Duodenal mucosa (tissue), 2 donors: ENCODE results near the gene SASH1.

Source experiments
- H3K27ac ChIP-seq: one replicate; pipeline ENCODE4 v1.7.0; 2013; ENCODE audit warnings: low read depth, low read length
- H3K27me3 ChIP-seq, 2 donors: one replicate each; pipeline ENCODE4 v1.7.0; 2013; ENCODE audit warnings: low read length in 2 of 2, control low read depth in 1 of 2; ENCODE audit not compliant: insufficient read depth in 2 of 2, control insufficient read depth in 1 of 2
- H3K36me3 ChIP-seq, 2 donors: one replicate each; pipeline ENCODE4 v1.7.0; 2013; ENCODE audit warnings: low read length in 2 of 2, control low read depth in 1 of 2; ENCODE audit not compliant: insufficient read depth in 2 of 2, control insufficient read depth in 1 of 2
- H3K4me1 ChIP-seq, 2 donors: one replicate each; pipeline ENCODE4 v1.7.0; 2013; ENCODE audit warnings: low read length in 2 of 2, control low read depth in 1 of 2; ENCODE audit not compliant: insufficient read depth in 2 of 2, control insufficient read depth in 1 of 2
- H3K4me3 ChIP-seq, 2 donors: one replicate each; pipeline ENCODE4 v1.7.0; 2013; ENCODE audit warnings: low read length in 2 of 2, low read depth in 1 of 2
- H3K9ac ChIP-seq, 2 donors: one replicate each; pipeline ENCODE4 v1.7.0; 2013; ENCODE audit warnings: low read length in 2 of 2, low read depth in 1 of 2
- H3K9me3 ChIP-seq, 2 donors: one replicate each; pipeline ENCODE4 v1.7.0; 2013; ENCODE audit warnings: low read length in 2 of 2, control low read depth in 1 of 2; ENCODE audit not compliant: control insufficient read depth in 1 of 2

SASH1 gene

GRCh38 chr6:148525453-148525852, 182.8 kb downstream of the SASH1 start:
- H3K9me3 ChIP-seq, result no peaks in the 10 kb centered on the region
- no peak overlapping the region for H3K4me3 ChIP-seq
- H3K36me3 ChIP-seq, result peaks cover 0 to 13% of the 10 kb centered on the region in 2 donors
- H3K9ac ChIP-seq, result no peak overlapping the region
- no peaks in the 10 kb centered on the region for H3K27me3 ChIP-seq
- no peak overlapping the region for H3K27ac ChIP-seq
- H3K4me1 ChIP-seq, result peaks cover 0 to 10% of the 10 kb centered on the region in 2 donors

GRCh38 chr6:148526145-148526544, 183.5 kb downstream of the SASH1 start:
- Histone ChIP-seq H3K27me3 (no peaks in the 10 kb centered on the region), H3K4me1 (peaks cover 0 to 8% of the 10 kb centered on the region in 2 donors), H3K27ac (no peak overlapping the region), H3K9me3 (no peaks in the 10 kb centered on the region), H3K4me3 (no peak overlapping the region), H3K9ac (no peak overlapping the region), H3K36me3 (peaks cover 0 to 13% of the 10 kb centered on the region in 2 donors)

- Histone ChIP-seq H3K4me1 (no peaks in the 10 kb centered on the region), H3K27ac (no peak overlapping the region), H3K36me3 (peaks cover 0 to 24% of the 10 kb centered on the region in 2 donors)
Observed at GRCh38 chr6:148528292-148528691, 185.7 kb downstream of the SASH1 start.

GRCh38 chr6:148529010-148529409, 186.4 kb downstream of the SASH1 start:
- no peak overlapping the region for H3K9ac ChIP-seq
- H3K27me3 ChIP-seq, result no peaks in the 10 kb centered on the region
- no peaks in the 10 kb centered on the region for H3K9me3 ChIP-seq
- no peak overlapping the region for H3K27ac ChIP-seq
- H3K4me1 ChIP-seq, result no peaks in the 10 kb centered on the region
- no peak overlapping the region for H3K4me3 ChIP-seq
- H3K36me3 ChIP-seq, result peaks cover 3 to 31% of the 10 kb centered on the region in 2 donors

More at GRCh38 chr6:148528292-148528691, 185.7 kb downstream of the SASH1 start:
- Histone ChIP-seq H3K4me3 (no peak overlapping the region), H3K9me3 (no peaks in the 10 kb centered on the region), H3K9ac (no peak overlapping the region), H3K27me3 (no peaks in the 10 kb centered on the region)

GRCh38 chr6:148530394-148530953, 187.8 kb downstream of the SASH1 start:
- Histone ChIP-seq H3K4me1 (no peaks in the 10 kb centered on the region), H3K27me3 (no peaks in the 10 kb centered on the region), H3K9ac (no peak overlapping the region), H3K27ac (no peak overlapping the region), H3K9me3 (no peaks in the 10 kb centered on the region), H3K4me3 (no peak overlapping the region), H3K36me3 (peaks cover 10 to 41% of the 10 kb centered on the region in 2 donors)

GRCh38 chr6:148530976-148531375, 188.3 kb downstream of the SASH1 start:
- H3K27ac ChIP-seq, result no peak overlapping the region
- peaks cover 12 to 46% of the 10 kb centered on the region in 2 donors for H3K36me3 ChIP-seq
- no peaks in the 10 kb centered on the region for H3K27me3 ChIP-seq
- H3K9me3 ChIP-seq, result no peaks in the 10 kb centered on the region
- no peak overlapping the region for H3K9ac ChIP-seq
- H3K4me3 ChIP-seq, result no peak overlapping the region
- no peaks in the 10 kb centered on the region for H3K4me1 ChIP-seq

GRCh38 chr6:148532698-148533097, 190.1 kb downstream of the SASH1 start:
- Histone ChIP-seq H3K36me3 (peaks cover 12 to 47% of the 10 kb centered on the region in 2 donors), H3K9me3 (no peaks in the 10 kb centered on the region), H3K4me1 (no peaks in the 10 kb centered on the region), H3K27me3 (no peaks in the 10 kb centered on the region), H3K27ac (no peak overlapping the region), H3K4me3 (no peak overlapping the region), H3K9ac (no peak overlapping the region)

GRCh38 chr6:148533309-148534107, 190.9 kb downstream of the SASH1 start:
- Histone ChIP-seq H3K4me3 (no peak overlapping the region), H3K9me3 (no peaks in the 10 kb centered on the region), H3K9ac (no peak overlapping the region), H3K27me3 (no peaks in the 10 kb centered on the region), H3K36me3 (peaks cover 12 to 41% of the 10 kb centered on the region in 2 donors), H3K4me1 (no peaks in the 10 kb centered on the region), H3K27ac (no peak overlapping the region)

GRCh38 chr6:148534871-148535270, 192.2 kb downstream of the SASH1 start:
- Histone ChIP-seq H3K9me3 (no peaks in the 10 kb centered on the region), H3K27ac (no peak overlapping the region), H3K27me3 (no peaks in the 10 kb centered on the region), H3K9ac (no peak overlapping the region), H3K4me3 (no peak overlapping the region), H3K4me1 (no peaks in the 10 kb centered on the region), H3K36me3 (peaks cover 12 to 39% of the 10 kb centered on the region in 2 donors)

GRCh38 chr6:148535381-148535780, 192.7 kb downstream of the SASH1 start:
- peaks cover 12 to 44% of the 10 kb centered on the region in 2 donors for H3K36me3 ChIP-seq
- no peaks in the 10 kb centered on the region for H3K4me1 ChIP-seq
- no peak overlapping the region for H3K9ac ChIP-seq

More at GRCh38 chr6:148535381-148535780, 192.7 kb downstream of the SASH1 start:
- no peaks in the 10 kb centered on the region for H3K9me3 ChIP-seq
- no peaks in the 10 kb centered on the region for H3K27me3 ChIP-seq
- no peak overlapping the region for H3K27ac ChIP-seq
- no peak overlapping the region for H3K4me3 ChIP-seq
